AG04450 (cell line): ENCODE measurements around the gene NPAT. TPM values are rescaled to one million over a fixed set of nuclear protein-coding genes. Genes with fewer than 3 reads are reported as not detected.
"Not testable (repeated sequence)": the region's sequence is repeated elsewhere in the genome, so short reads cannot be mapped to it uniquely, and the experiment has no call there.

Experiments used
- CTCF ChIA-PET: fragments of 300-600, 350-600 bp; formaldehyde crosslinking; extraction: SDS; loops from one replicate; lab custom pipeline; 2022; ENCODE audit warnings: antibody characterized with exemption, inconsistent platforms; lab: Charles Lee
- POLR2A ChIA-PET: fragments of 350-600 bp; formaldehyde crosslinking; extraction: SDS; loops from one replicate; lab custom pipeline; 2021; ENCODE audit warnings: antibody characterized with exemption, inconsistent platforms; lab: Yijun Ruan, JAX
- DNase-seq: peaks from one replicate; pipeline ENCODE4 v3.0.0-alpha.2; 2011; ENCODE audit warnings: low read depth, low spot score
- H3K27ac ChIP-seq: one replicate; pipeline ENCODE4 v1.5.1; 2012; ENCODE audit warnings: low read depth, low read length, control low read depth
- H3K27me3 ChIP-seq: one replicate; pipeline ENCODE4 v1.6.0; 2012; ENCODE audit warnings: low read length; ENCODE audit not compliant: control insufficient read depth, insufficient read depth
- H3K4me3 ChIP-seq: 2 replicates; pipeline ENCODE4 v1.5.1; 2011; ENCODE audit warnings: mild to moderate bottlenecking, low read depth, low read length, control low read depth
- H3K9me3 ChIP-seq: 2 replicates; pipeline ENCODE4 v1.5.1; 2012; ENCODE audit warnings: low read length; ENCODE audit not compliant: control insufficient read depth, insufficient read depth
- CTCF ChIP-seq: IDR thresholded peaks from 2 replicates; pipeline ENCODE4 v1.5.1; 2011; ENCODE audit warnings: low read depth, low read length, control low read depth, inconsistent platforms
- polyA plus RNA-seq: library from polyadenylated mRNA; depleted of rRNA; stranded (reverse); fragments of >200 nt; gene quantifications from 2 replicates; pipeline ENCODE4 v1.2.3, GENCODE V29; 2011

NPAT gene
- polyA plus RNA-seq, 1 experiment: 9.9 TPM

GRCh38 chr11:108128772-108129171, 93.7 kb downstream of the NPAT start:
- POLR2A ChIA-PET: no interaction called here
- no peaks in the 10 kb centered on the region for H3K27me3 ChIP-seq
- CTCF ChIA-PET: no interaction called here
- TF ChIP-seq CTCF: no peak
- no peaks in the 10 kb centered on the region for H3K9me3 ChIP-seq
- DNase-seq: no peak
- no peak overlapping the region for H3K27ac ChIP-seq
- H3K4me3 ChIP-seq: no peak overlapping the region

GRCh38 chr11:108125096-108125495, 97.3 kb downstream of the NPAT start:
- CTCF ChIA-PET: interaction anchor here (1.5 kb wide), 1 partner anchor 7 kb away, joined by 3 read pairs; no protein-coding TSS in a partner anchor
- no peak overlapping the region for H3K27ac ChIP-seq

GRCh38 chr11:108122166-108122628, 100.2 kb downstream of the NPAT start:
- peak overlapping the region; percentile 31 for H3K27ac ChIP-seq
- ChIA-PET POLR2A (interaction anchor here (0.6 kb wide), 1 partner anchor 19 kb away, joined by 8 read pairs; no protein-coding TSS in a partner anchor), CTCF (interaction anchor here (0.5 to 1.3 kb wide), 2 partner anchors 13 to 113 kb away, joined by 4 read pairs; partner anchors contain the start of gene CUL5)

More at GRCh38 chr11:108125096-108125495, 97.3 kb downstream of the NPAT start:
- Histone ChIP-seq H3K4me3 (no peak overlapping the region), H3K9me3 (no peaks in the 10 kb centered on the region; the same call in 1 of the 2 replicates), H3K27me3 (no peaks in the 10 kb centered on the region)
- DNase-seq: no peak
- no peak for TF ChIP-seq CTCF
- POLR2A ChIA-PET: no interaction called here

GRCh38 chr11:108121274-108122155, 100.9 kb downstream of the NPAT start, which contains the start of gene ACAT1:
Gene ACAT1 (plus strand): TSS chr11:108121567. CDS start chr11:108121607, 40 bp downstream.
- Histone ChIP-seq H3K4me3 (peak within 1 kb of the TSS; percentile 85), H3K9me3 (no peaks in the 10 kb centered on the region; the same call in 1 of the 2 replicates), H3K27ac (peak within 1 kb of the TSS; percentile 80), H3K27me3 (no peaks in the 10 kb centered on the region)
- peak; percentile 55 for DNase-seq
- ChIA-PET POLR2A (interaction anchor here (0.6 kb wide), 1 partner anchor 20 kb away, joined by 8 read pairs; no protein-coding TSS in a partner anchor), CTCF (interaction anchor here (0.5 to 1.3 kb wide), 2 partner anchors 14 to 113 kb away, joined by 4 read pairs; partner anchors contain the start of gene CUL5)
- peak; percentile 22 for TF ChIP-seq CTCF

More at GRCh38 chr11:108122166-108122628, 100.2 kb downstream of the NPAT start:
- Histone ChIP-seq H3K9me3 (no peaks in the 10 kb centered on the region; the same call in 1 of the 2 replicates), H3K27me3 (no peaks in the 10 kb centered on the region), H3K4me3 (peak overlapping the region; percentile 85)
- no peak for DNase-seq
- no peak for TF ChIP-seq CTCF

GRCh38 chr11:108120936-108121273, 101.5 kb downstream of the NPAT start:
- H3K9me3 ChIP-seq, CTCF ChIA-PET, DNase-seq, POLR2A ChIA-PET, H3K27me3 ChIP-seq: not testable (repeated sequence)
- H3K27ac ChIP-seq: peak overlapping the region; percentile 21
- H3K4me3 ChIP-seq: peak overlapping the region; percentile 85
